ENCODE results near the gene OR10H1.
"Not testable (repeated sequence)": the region's sequence is repeated elsewhere in the genome, so short reads cannot be mapped to it uniquely, and the experiment has no call there.

Gene OR10H1

DNA sequence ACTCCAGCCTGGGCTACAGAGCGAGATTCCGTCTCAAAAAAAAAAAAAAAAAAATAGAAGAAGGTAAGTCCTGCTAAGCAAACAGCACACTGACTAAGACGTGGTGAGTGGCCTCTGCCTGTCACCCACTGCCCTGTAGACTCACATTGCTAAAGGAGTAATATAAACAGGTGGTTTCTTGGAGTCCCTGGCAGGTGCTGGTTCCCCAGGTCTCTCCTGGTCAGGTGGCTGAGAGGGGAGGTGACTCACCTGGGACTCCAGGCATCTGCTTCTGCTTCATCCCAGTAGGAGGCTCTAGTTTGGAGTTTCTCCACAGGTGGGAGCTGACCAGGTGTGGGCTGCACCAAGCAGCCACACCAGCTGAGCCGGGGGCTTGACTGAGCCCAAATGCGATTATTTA is at the start of gene OR10H1:
OR10H1 (minus strand) TSS at position 359 of the 400 bp plus-strand sequence. CDS start 7,627 bp downstream, outside the sequence.
- DNase-seq, result no peak

GRCh38 chr19:15864824-15865223 is 49.4 kb upstream of the OR10H1 start:
- DNase-seq, result no peak

GRCh38 chr19:15863272-15863671 is 47.8 kb upstream of the OR10H1 start:
- DNase-seq, result no peak

DNA sequence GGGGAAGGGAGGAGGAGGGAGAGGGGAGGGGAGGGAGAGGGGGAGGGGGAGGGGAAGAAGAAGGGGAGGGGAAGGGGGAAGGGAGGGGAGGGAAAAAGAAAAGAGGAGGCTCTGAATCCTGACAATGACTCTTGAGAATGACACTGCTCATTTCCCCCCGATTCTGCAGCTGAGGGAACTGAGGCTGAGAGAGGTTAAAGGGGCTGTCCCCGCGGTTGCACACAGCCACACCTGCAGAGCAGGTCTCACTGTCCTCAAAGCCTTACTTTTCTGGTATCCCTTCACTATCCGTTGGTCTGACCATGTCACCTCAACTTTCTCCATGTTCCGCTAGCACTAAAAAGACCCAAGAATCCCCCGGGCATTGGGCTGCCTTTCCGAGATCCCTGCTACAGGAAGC is 47.0 kb upstream of the OR10H1 start:
- no peak for DNase-seq

- DNase-seq, result no peak
Observed at GRCh38 chr19:15860522-15860921, 45.1 kb upstream of the OR10H1 start.

GRCh38 chr19:15859187-15859586 is 43.7 kb upstream of the OR10H1 start:
- no peak for DNase-seq

GRCh38 chr19:15850385-15850784 is 34.9 kb upstream of the OR10H1 start:
- no peak for DNase-seq

DNA sequence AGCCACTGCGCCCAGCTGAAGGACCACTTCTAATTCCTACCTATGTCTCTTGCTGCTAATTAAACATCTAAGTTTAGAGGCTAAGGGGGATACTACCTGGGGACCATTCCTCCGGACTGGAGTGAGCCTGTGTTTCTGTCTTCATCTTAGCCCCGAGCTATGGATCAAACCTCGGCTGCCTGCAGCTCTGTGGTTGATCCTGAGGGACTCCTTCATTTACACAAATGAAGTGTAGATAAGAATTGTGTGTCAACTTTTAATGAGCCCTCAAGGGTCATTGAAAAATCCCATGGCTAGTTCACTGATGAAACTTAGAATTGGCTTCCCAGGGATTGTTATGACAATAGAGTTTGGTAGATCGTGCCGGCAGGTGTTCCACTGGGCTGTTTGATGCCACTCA is 31.5 kb upstream of the OR10H1 start:
- no peak for DNase-seq

DNA sequence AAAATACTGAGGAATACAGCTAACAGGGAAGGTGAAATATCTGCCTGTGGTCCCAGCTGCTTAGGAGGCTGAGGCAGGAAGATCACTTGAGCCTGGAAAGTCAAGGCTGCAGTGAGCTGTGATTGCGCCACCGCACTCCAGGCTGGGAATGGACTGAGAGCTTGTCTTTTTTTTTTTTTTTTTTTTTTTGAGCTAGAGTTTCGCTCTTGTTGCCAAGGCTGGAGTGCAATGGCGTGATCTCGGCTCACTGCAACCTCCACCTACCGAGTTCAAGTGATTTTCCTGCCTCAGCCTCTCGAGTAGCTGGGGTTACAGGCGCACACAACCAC is 28.4 kb upstream of the OR10H1 start:
- DNase-seq, result peak; percentile 3

DNA sequence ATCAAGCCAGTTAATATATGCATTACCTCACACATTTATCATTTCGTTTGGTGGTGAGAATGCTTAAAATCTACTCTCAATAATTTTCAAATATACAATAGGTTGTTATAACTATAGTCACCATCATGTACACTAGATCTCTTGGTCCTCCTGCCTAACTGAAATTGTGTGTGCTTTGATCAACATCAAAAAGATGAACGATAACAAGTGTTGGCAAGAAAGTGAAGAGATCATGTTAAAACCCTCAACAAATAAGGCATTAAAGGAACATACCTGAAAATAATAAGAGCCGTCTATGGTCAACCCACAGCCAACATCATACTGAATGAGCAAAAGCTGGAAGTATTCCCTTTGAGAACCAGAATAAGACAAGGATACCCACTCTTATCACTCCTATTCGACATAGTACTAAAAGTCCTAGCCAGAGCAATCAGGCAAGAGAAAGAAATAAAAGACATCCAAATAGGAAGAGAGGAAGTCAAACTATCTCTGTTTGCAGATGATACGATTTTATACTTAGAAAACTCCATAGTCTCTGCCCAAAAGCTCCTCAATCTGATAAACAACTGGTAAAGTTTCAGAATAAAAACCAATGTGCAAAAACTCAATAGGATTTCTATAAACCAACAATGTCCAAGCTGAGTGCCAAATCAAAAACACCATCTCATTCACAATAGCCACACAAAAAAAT is 27.9 kb upstream of the OR10H1 start:
- no peak for DNase-seq

- DNase-seq, result no peak
Observed at GRCh38 chr19:15841875-15842569, 26.6 kb upstream of the OR10H1 start.

GRCh38 chr19:15840833-15841232 is 25.4 kb upstream of the OR10H1 start:
- DNase-seq, result no peak

- DNase-seq, result not testable (repeated sequence)
Observed at GRCh38 chr19:15839888-15840287, 24.4 kb upstream of the OR10H1 start.

GRCh38 chr19:15838351-15838750 is 22.9 kb upstream of the OR10H1 start:
- no peak for DNase-seq

- peak; percentile 74 for DNase-seq
Observed at GRCh38 chr19:15837221-15837731, 21.8 kb upstream of the OR10H1 start.

GRCh38 chr19:15836330-15837220 is 21.1 kb upstream of the OR10H1 start:
- peak; percentile 91 for DNase-seq

GRCh38 chr19:15835565-15836329 is 20.3 kb upstream of the OR10H1 start:
- peak; percentile 16 for DNase-seq

GRCh38 chr19:15834232-15834631 is 18.8 kb upstream of the OR10H1 start:
- not testable (repeated sequence) for DNase-seq

- no peak for DNase-seq
Observed at GRCh38 chr19:15831626-15832025, 16.2 kb upstream of the OR10H1 start.

DNA sequence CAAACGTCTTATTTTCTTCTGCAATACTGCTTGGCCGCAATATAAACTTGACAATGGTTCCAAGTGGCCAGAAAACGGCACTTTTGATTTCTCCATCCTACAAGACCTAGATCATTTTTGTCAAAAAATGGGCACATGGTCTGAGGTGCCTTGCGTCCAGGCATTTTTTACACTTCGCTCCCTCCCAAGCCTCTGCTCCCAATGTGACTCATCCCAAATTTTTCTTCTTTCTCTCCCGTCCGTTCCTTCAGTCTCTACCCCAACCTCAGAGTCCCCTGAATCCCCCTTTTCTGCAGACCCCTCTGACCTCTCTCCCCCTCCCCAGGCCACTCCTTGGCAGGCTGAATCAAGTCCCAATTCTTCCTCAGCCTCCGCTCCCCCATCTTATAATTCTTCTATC is 14.3 kb upstream of the OR10H1 start:
- DNase-seq, result no peak

DNA sequence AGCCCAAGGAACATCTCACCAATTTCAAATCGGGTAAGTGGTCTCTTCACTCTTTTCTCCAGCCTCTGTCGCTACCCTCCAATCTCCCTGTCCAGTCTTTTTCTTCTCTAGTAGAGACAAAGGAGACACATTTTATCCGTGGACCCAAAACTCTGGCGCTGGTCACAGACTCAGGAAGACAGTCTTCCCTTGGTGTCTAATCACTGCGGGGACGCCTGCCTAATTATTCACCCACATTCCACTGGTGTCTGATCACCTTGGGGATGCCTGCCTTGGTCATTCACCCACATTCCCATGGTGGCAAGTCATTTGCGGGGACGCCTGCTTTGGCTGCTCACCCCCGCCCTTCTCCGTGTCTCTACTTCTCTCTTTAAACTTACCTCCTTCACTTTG is 13.8 kb upstream of the OR10H1 start:
- no peak for DNase-seq

DNA sequence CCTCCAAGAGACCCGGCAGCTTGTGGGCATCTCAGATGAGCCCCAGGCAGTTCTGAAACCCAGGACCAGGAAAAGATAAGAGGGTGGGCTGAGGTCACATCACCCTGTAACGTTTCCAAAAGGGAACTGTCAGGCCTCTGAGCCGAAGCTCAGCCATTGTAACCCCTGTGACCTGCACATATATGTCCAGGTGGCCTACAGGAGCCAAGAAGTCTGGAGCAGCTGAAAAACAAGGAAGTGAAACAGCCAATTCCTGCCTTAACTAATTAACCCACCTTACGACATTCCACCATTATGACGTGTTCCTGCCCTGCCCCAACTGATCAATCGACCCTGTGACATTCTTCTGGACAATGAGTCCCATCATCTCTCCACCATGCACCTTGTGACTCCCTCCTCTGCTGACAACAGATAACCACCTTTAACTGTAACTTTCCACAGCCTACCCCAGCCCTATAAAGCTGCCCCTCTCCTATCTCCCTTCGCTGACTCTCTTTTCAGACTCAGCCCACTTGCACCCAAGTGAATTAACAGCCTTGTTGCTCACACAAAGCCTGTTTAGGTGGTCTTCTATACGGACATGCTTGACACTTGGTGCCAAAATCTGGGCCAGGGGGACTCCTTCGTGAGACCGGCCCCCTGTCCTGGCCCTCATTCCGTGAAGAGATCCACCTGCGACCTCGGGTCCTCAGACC is 13.3 kb upstream of the OR10H1 start:
- not testable (repeated sequence) for DNase-seq
